HepG2 (cell line): ENCODE results near the gene A1CF. TPM values are rescaled to one million over a fixed set of nuclear protein-coding genes. Genes with fewer than 3 reads are reported as not detected.

ENCODE experiments used
- ATAC-seq: fragments of 200-7000 bp; cut with Tn5 transposase; 3 replicates; pipeline ENCODE4 v1.9.1; 2020; ENCODE audit warnings: mild to moderate bottlenecking, moderate library complexity
- BruUV-seq: library from RNA; stranded (reverse); fragments of 400-500 nt; replicated peaks from 2 replicates; lab custom pipeline; 2021; lab: Mats Ljungman, UMichigan
- CTCF ChIA-PET: fragments of 300-600 bp; formaldehyde crosslinking; extraction: SDS; loops from one replicate; lab custom pipeline; 2021; ENCODE audit warnings: low total read pairs, inconsistent platforms, low intra/inter-chr PET ratio; lab: Yijun Ruan, JAX
- POLR2A ChIA-PET: fragments of 350-600 bp; sonication (Branson Sonifier 250); formaldehyde crosslinking; loops from one replicate; lab custom pipeline; 2020; ENCODE audit warnings: antibody characterized with exemption, inconsistent platforms; lab: Yijun Ruan, JAX
- DNase-seq: peaks from one replicate; pipeline ENCODE4 v3.0.0-alpha.2; 2015; ENCODE audit warnings: low spot score
- FAIRE-seq: peaks from 3 replicates; lab custom pipeline; 2011; peaks lifted over from hg19 to GRCh38; lab: Jason Lieb, UNC
- H2AFZ ChIP-seq: one replicate; pipeline ENCODE4 v1.6.1; 2011; ENCODE audit warnings: low read length, inconsistent platforms
- H3K27ac ChIP-seq: fragments of 300-600 bp; 3 replicates; pipeline ENCODE4 v1.8.0; 2011; ENCODE audit warnings: mixed run types, mild to moderate bottlenecking, mixed read lengths, low read length, inconsistent platforms; ENCODE audit not compliant: insufficient read depth; ENCODE audit errors: extremely low read length
- H3K27me3 ChIP-seq, 2 experiments: fragments of 200-600 bp in 1 of 2; 2 replicates in 1 of 2; 3 replicates in 1 of 2; pipeline versions ENCODE4 v1.6.0 to v1.8.0; 2011; ENCODE audit warnings: low read length in 2 of 2, mild to moderate bottlenecking in 2 of 2, moderate library complexity in 2 of 2, inconsistent platforms in 1 of 2; ENCODE audit not compliant: insufficient read depth in 2 of 2, control insufficient read depth in 1 of 2
- H3K36me3 ChIP-seq, 2 experiments: fragments of 200-600 bp in 1 of 2; replicated peaks in 1 of 2; 2 replicates in 1 of 2; 3 replicates in 1 of 2; pipeline versions ENCODE4 v1.5.1 to v1.8.0; 2011; ENCODE audit warnings: low read length in 2 of 2, inconsistent platforms in 1 of 2; ENCODE audit not compliant: insufficient read depth in 2 of 2, control insufficient read depth in 1 of 2
- H3K4me1 ChIP-seq: 2 replicates; pipeline ENCODE4 v1.5.1; 2012; ENCODE audit warnings: low read length, inconsistent platforms; ENCODE audit not compliant: insufficient read depth
- H3K4me2 ChIP-seq: 2 replicates; pipeline ENCODE4 v1.6.0; 2011; ENCODE audit warnings: low read depth, low read length, inconsistent platforms
- H3K4me3 ChIP-seq, 3 experiments: fragments of 200-600 bp in 1 of 3; sonication (generic), shearing (Covaris generic) in 1 of 3; replicated peaks in 1 of 3; 2 replicates each; pipeline ENCODE4 v1.5.1; 2011 to 2016; ENCODE audit warnings: low read length in 3 of 3, inconsistent platforms in 2 of 3, low read depth in 2 of 3, mild to moderate bottlenecking in 2 of 3, control low read depth in 1 of 3, mixed read lengths in 1 of 3; ENCODE audit not compliant: insufficient read depth in 1 of 3
- H3K79me2 ChIP-seq: one replicate; pipeline ENCODE4 v1.6.1; 2011; ENCODE audit warnings: low read length, inconsistent platforms; ENCODE audit not compliant: insufficient read depth
- H3K9ac ChIP-seq: 2 replicates; pipeline ENCODE4 v1.6.0; 2011; ENCODE audit warnings: mild to moderate bottlenecking, low read depth, low read length, inconsistent platforms; ENCODE audit not compliant: insufficient read depth
- H3K9me3 ChIP-seq: 2 replicates; pipeline ENCODE4 v1.5.1; 2012; ENCODE audit warnings: mild to moderate bottlenecking, low read length
- H4K20me1 ChIP-seq: 2 replicates; pipeline ENCODE4 v1.6.0; 2011; ENCODE audit warnings: inconsistent platforms, mild to moderate bottlenecking, low read length, moderate library complexity; ENCODE audit not compliant: insufficient read depth
- IRF1 ChIP-seq: sonication (generic); formaldehyde crosslinking; IDR thresholded peaks from 2 replicates; pipeline ENCODE4 v1.4.0; 2020; ENCODE audit warnings: low read depth, mild to moderate bottlenecking, missing genetic modification reagents
- NR2F6 ChIP-seq, 2 experiments: IDR thresholded peaks; 2 replicates each; pipeline ENCODE4 v1.6.1; 2016; ENCODE audit warnings: antibody characterized with exemption in 1 of 2, mild to moderate bottlenecking in 1 of 2
- ZBED4 ChIP-seq: sonication (generic); formaldehyde crosslinking; IDR thresholded peaks from 2 replicates; pipeline ENCODE4 v1.4.0; 2020; ENCODE audit warnings: missing genetic modification reagents, borderline replicate concordance
- WGBS: methylation state at CpG from one replicate; pipeline ENCODE4 v1.1.6; 2017; ENCODE audit warnings: low lambda C conversion rate; 5-methylcytosine and 5-hydroxymethylcytosine counted together
- in situ Hi-C: cut with HindIII; loops from 2 replicates; pipeline ENCODE4 v1.10.0; 2017; ENCODE audit warnings: low pct_unique_long_range_greater_than_20kb; ENCODE audit not compliant: extremely low pct_ligation_motif_present
- intact Hi-C: fragments of 100-400 bp; cut with micrococcal nuclease; formaldehyde crosslinking; loops from one replicate; pipeline ENCODE4 v1.10.0; 2022; ENCODE audit not compliant: unreplicated experiment
- polyA plus RNA-seq, 8 experiments: library from polyadenylated mRNA; depleted of rRNA in 3 of 8; stranded (reverse) in 7 of 8; unstranded in 1 of 8; fragments of >200 nt; fragmentation: Illumina TruSeq in 4 of 8; extraction: Trizol in 4 of 8; gene quantifications; 2 replicates each; pipeline versions ENCODE4 v1.2.1 to v1.2.3, GENCODE V29; 2011 to 2016; ENCODE audit warnings: low read depth in 4 of 8, missing spikeins in 1 of 8, mixed read lengths in 1 of 8; ENCODE audit not compliant: insufficient read depth in 1 of 8
- total RNA-seq, 5 experiments: library from RNA; depleted of rRNA; stranded (reverse); fragments of >200 nt; fragmentation: Illumina TruSeq; extraction: Trizol; gene quantifications; 2 replicates each; pipeline ENCODE4 v1.2.3, GENCODE V29; 2016; ENCODE audit warnings: low read depth in 1 of 5

A1CF gene
- total and polyA plus RNA-seq, 2 of the 13 experiments (the other 11 are each of a cell fraction or from before 2014, with no cell fraction given), result 56.1 to 58.1 TPM

DNA sequence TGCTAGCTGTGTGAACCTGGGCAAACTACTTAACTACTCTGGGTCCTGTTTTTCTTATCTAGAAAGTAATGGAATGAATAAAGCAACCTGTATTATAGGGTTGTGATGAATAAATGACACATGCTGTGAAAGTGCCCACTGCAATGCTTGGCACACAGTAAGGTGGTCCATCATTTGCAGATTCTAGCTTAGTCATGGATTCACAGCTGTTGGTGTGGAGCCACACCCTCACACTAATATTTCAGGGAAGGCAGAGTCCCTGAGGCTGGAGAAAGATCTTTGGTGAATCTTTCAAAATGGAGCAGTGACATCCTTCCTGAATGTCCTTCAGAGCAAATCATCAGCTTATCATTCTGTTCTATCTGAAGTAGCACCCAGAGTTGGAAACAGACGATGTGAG, 60.6 kb downstream of the A1CF start:
- in situ Hi-C loops, result no loop called here
- 100% methylated on average over 1 of the region's 1 CpG for WGBS
- H3K9me3 ChIP-seq, result no peaks in the 10 kb centered on the region
- no peak overlapping the region for H3K27ac ChIP-seq
- DNase-seq, result no peak
- no peak overlapping the region for H3K4me2 ChIP-seq
- BruUV-seq, result no TSS peak
- H4K20me1 ChIP-seq, result no peaks in the 10 kb centered on the region; the same call in 1 of the 2 replicates
- POLR2A ChIA-PET, result no interaction called here
- H3K4me3 ChIP-seq, result no peak overlapping the region
- TF ChIP-seq NR2F6 (IDR thresholded peaks at IDR 0.05) (no peak), NR2F6 (CRISPR knock-in tag; IDR thresholded peaks at IDR 0.05) (no peak), ZBED4 (CRISPR knock-in tag) (no peak), IRF1 (CRISPR knock-in tag) (no peak)
- no peak for ATAC-seq
- CTCF ChIA-PET, result no interaction called here
- H3K79me2 ChIP-seq, result peaks cover 2% of the 10 kb centered on the region
- no peaks in the 10 kb centered on the region for H3K27me3 ChIP-seq
- FAIRE-seq, result no peak
- no peaks in the 10 kb centered on the region for H3K4me1 ChIP-seq
- intact Hi-C loops, result no loop called here
- peaks cover 10 to 60% of the 10 kb centered on the region in 2 experiments for H3K36me3 ChIP-seq
- H3K9ac ChIP-seq, result no peak overlapping the region
- H2AFZ ChIP-seq, result no peak overlapping the region
